A549 (cell line): Measurements from ENCODE around the gene ZNF768. TPM values are rescaled to one million over a fixed set of nuclear protein-coding genes. Genes with fewer than 3 reads are reported as not detected.
"Not testable (repeated sequence)": the region's sequence is repeated elsewhere in the genome, so short reads cannot be mapped to it uniquely, and the experiment has no call there.

Experiments used
- ATAC-seq, 2 experiments: fragments of 200-7000 bp in 1 of 2; fragments of >200 bp in 1 of 2; cut with Nextera tagmentation in 1 of 2; cut with Tn5 transposase in 1 of 2; 3 replicates each; pipeline versions ENCODE4 v1.8.0 to v1.9.1; 2018 to 2020; ENCODE audit warnings: mild to moderate bottlenecking in 1 of 2, moderate library complexity in 1 of 2
- CTCF ChIA-PET: fragments of 300-600 bp; sonication (Branson Sonifier 250); formaldehyde crosslinking; extraction: SDS; loops from one replicate; lab custom pipeline; 2021; ENCODE audit warnings: antibody characterized with exemption, inconsistent platforms; lab: Yijun Ruan, JAX
- POLR2A ChIA-PET: fragments of 350-600 bp; formaldehyde crosslinking; extraction: SDS; loops from one replicate; lab custom pipeline; 2021; ENCODE audit warnings: antibody characterized with exemption, inconsistent platforms; lab: Yijun Ruan, JAX
- DNase-seq, 2 experiments: peaks; one replicate each; pipeline versions ENCODE4 v3.0.0 to v3.0.0-alpha.2; 2011 to 2016; ENCODE audit warnings: low read depth in 1 of 2, low spot score in 1 of 2
- FAIRE-seq: peaks from 2 replicates; lab custom pipeline; 2011; peaks lifted over from hg19 to GRCh38; lab: Jason Lieb, UNC
- H3K27ac ChIP-seq, 2 experiments: fragments of >200 bp; sonication (Bioruptor Twin); formaldehyde crosslinking; 3 replicates each; pipeline ENCODE4 v1.5.1; 2016 to 2017
- H3K4me1 ChIP-seq: fragments of >200 bp; sonication (Bioruptor Twin); formaldehyde crosslinking; 3 replicates; pipeline ENCODE4 v1.6.1; 2016
- H3K4me2 ChIP-seq: fragments of >200 bp; sonication (Bioruptor Twin); formaldehyde crosslinking; 3 replicates; pipeline ENCODE4 v1.6.1; 2016
- H3K4me3 ChIP-seq: fragments of >200 bp; sonication (Bioruptor Twin); formaldehyde crosslinking; 3 replicates; pipeline ENCODE4 v1.5.1; 2016
- H3K9me3 ChIP-seq: fragments of >200 bp; sonication (Bioruptor Twin); formaldehyde crosslinking; 3 replicates; pipeline ENCODE4 v1.6.1; 2016
- BHLHE40 ChIP-seq: IDR thresholded peaks from 2 replicates; pipeline ENCODE4 v1.6.1; 2012; ENCODE audit warnings: low read depth, low read length, inconsistent platforms
- CBX8 ChIP-seq: fragments of 200-600 bp; sonication (generic); IDR thresholded peaks from 2 replicates; pipeline ENCODE4 v1.6.1; 2016
- CEBPB ChIP-seq, 2 experiments: fragments of >200 bp in 1 of 2; sonication (Bioruptor Twin) in 1 of 2; formaldehyde crosslinking in 1 of 2; IDR thresholded peaks; 2 replicates each; pipeline ENCODE4 v1.6.1; 2012 to 2016
- CHD2 ChIP-seq: fragments of 150-350 bp; IDR thresholded peaks from 2 replicates; pipeline ENCODE4 v1.6.1; 2014; ENCODE audit warnings: low read length; ENCODE audit not compliant: partially characterized antibody
- EHF ChIP-seq: fragments of 250-450 bp; sonication (Bioruptor Pico); IDR thresholded peaks from 2 replicates; pipeline ENCODE4 v1.5.0; 2020; ENCODE audit warnings: mild to moderate bottlenecking
- EHMT2 ChIP-seq: fragments of 200-600 bp; sonication (generic); IDR thresholded peaks from 2 replicates; pipeline ENCODE4 v1.6.1; 2016; ENCODE audit warnings: antibody characterized with exemption, low read depth, mild to moderate bottlenecking, moderate library complexity
- ESRRA ChIP-seq: fragments of 150-350 bp; IDR thresholded peaks from 2 replicates; pipeline ENCODE4 v1.6.1; 2014; ENCODE audit warnings: mild to moderate bottlenecking, low read length, borderline replicate concordance
- FOSL2 ChIP-seq, 2 experiments: fragments of 450-650 bp in 1 of 2; fragments of >200 bp in 1 of 2; sonication (Bioruptor Twin) in 1 of 2; formaldehyde crosslinking; IDR thresholded peaks; 2 replicates each; pipeline versions ENCODE4 v1.5.0 to v1.6.1; 2016 to 2020; ENCODE audit warnings: mild to moderate bottlenecking in 1 of 2, moderate library complexity in 1 of 2
- HES2 ChIP-seq: fragments of >200 bp; sonication (Bioruptor Twin); formaldehyde crosslinking; IDR thresholded peaks from 2 replicates; pipeline ENCODE4 v1.6.1; 2016
- HEYL ChIP-seq: fragments of 250-450 bp; sonication (Bioruptor Pico); IDR thresholded peaks from 2 replicates; pipeline ENCODE4 v1.8.0; 2021; ENCODE audit warnings: mild to moderate bottlenecking, moderate library complexity
- HOXA7 ChIP-seq: fragments of 250-450 bp; sonication (Bioruptor Pico); IDR thresholded peaks from 2 replicates; pipeline ENCODE4 v1.5.0; 2020; ENCODE audit warnings: mild to moderate bottlenecking, moderate library complexity
- HOXB13 ChIP-seq: fragments of 250-450 bp; sonication (Bioruptor Pico); IDR thresholded peaks from 2 replicates; pipeline ENCODE4 v1.5.0; 2020; ENCODE audit warnings: low read depth, mild to moderate bottlenecking, moderate library complexity
- JUN ChIP-seq, 2 experiments: fragments of >200 bp; sonication (Bioruptor Twin); formaldehyde crosslinking; IDR thresholded peaks; 2 replicates in 1 of 2; 3 replicates in 1 of 2; pipeline ENCODE4 v1.6.1; 2016 to 2017
- KDM1A ChIP-seq: fragments of 200-600 bp; sonication (generic); IDR thresholded peaks from 2 replicates; pipeline ENCODE4 v1.6.1; 2016; ENCODE audit warnings: low read depth, mild to moderate bottlenecking
- KDM5A ChIP-seq: fragments of 200-600 bp; sonication (generic); IDR thresholded peaks from 2 replicates; pipeline ENCODE4 v1.6.1; 2016; ENCODE audit warnings: antibody characterized with exemption, mild to moderate bottlenecking
- NFE2L2 ChIP-seq: fragments of 150-350 bp; conservative IDR thresholded peaks from 2 replicates; pipeline ENCODE4 v1.6.1; 2014; ENCODE audit warnings: low read length
- NPAS2 ChIP-seq: fragments of 250-450 bp; sonication (Bioruptor Pico); IDR thresholded peaks from 2 replicates; pipeline ENCODE4 v1.8.0; 2022; ENCODE audit warnings: mild to moderate bottlenecking, moderate library complexity, borderline replicate concordance
- PHF8 ChIP-seq: fragments of 200-600 bp; sonication (generic); IDR thresholded peaks from 2 replicates; pipeline ENCODE4 v1.6.1; 2016; ENCODE audit warnings: low read depth, mild to moderate bottlenecking, antibody characterized with exemption, moderate library complexity, borderline replicate concordance
- POLR2AphosphoS2 ChIP-seq: conservative IDR thresholded peaks from 2 replicates; pipeline ENCODE4 v1.6.1; 2012; ENCODE audit warnings: low read length, improper control_type of control experiment, inconsistent platforms
- RNF2 ChIP-seq: fragments of 200-600 bp; sonication (generic); IDR thresholded peaks from 2 replicates; pipeline ENCODE4 v1.6.1; 2016; ENCODE audit warnings: low read depth, mild to moderate bottlenecking, antibody characterized with exemption, moderate library complexity, borderline replicate concordance
- WGBS: methylation state at CpG from one replicate; pipeline ENCODE4 v1.1.6; 2017; ENCODE audit errors: missing lambda C conversion rate; 5-methylcytosine and 5-hydroxymethylcytosine counted together
- polyA plus RNA-seq, 4 experiments: library from polyadenylated mRNA; depleted of rRNA in 3 of 4; stranded (reverse); fragments of >200 nt; fragmentation: RNase III in 1 of 4; extraction: RNeasy Plus Mini Kit Qiagen cat#74134 plus additional on column Dnase treatment in 1 of 4; gene quantifications; 2 replicates in 3 of 4; 3 replicates in 1 of 4; pipeline ENCODE4 v1.2.3, GENCODE V29; 2011 to 2017
- TF ChIP-seq, protein P1 (sequence below): IDR thresholded peaks from 2 replicates; pipeline ENCODE4 v1.6.1; 2012
- TF ChIP-seq, protein P2 (sequence below): fragments of 250-450 bp; sonication (Bioruptor Pico); IDR thresholded peaks from 2 replicates; pipeline ENCODE4 v1.5.0; 2020; ENCODE audit warnings: low read depth, mild to moderate bottlenecking, moderate library complexity

Gene ZNF768
- polyA plus RNA-seq, 2 of the 4 experiments (the other 2 are of a cell fraction), result 17.0 to 33.6 TPM

- ChIA-PET CTCF (interaction anchor here (1.1 to 2.4 kb wide), 3 partner anchors 92 to 105 kb away, joined by 4 to 9 read pairs (median 6); partner anchors contain the start of gene DCTPP1), POLR2A (interaction anchor here (0.6 to 1.0 kb wide), 4 partner anchors 35 to 110 kb away, joined by 3 to 9 read pairs (median 4); partner anchors contain the start of genes DCTPP1 and ZNF764)
- FAIRE-seq, result no peak
- Histone ChIP-seq H3K27ac (no peak overlapping the region), H3K4me2 (no peak overlapping the region), H3K4me1 (peaks cover 27% of the 10 kb centered on the region), H3K4me3 (no peak overlapping the region), H3K9me3 (no peaks in the 10 kb centered on the region)
- peak in 1 of 2 experiments; percentile 21; a peak in 1 of 5 replicates for TF ChIP-seq JUN (IDR thresholded peaks at IDR 0.05)
- TF ChIP-seq POLR2AphosphoS2, result no peak
- TF ChIP-seq HOXA7 (CRISPR knock-in tag), result no peak
- no peak for TF ChIP-seq HES2
- no peak for TF ChIP-seq ESRRA
- DNase-seq, result no peak
- 89% methylated on average over 22 of the region's 26 CpGs for WGBS
- ATAC-seq, result no peak
Measured at GRCh38 chr16:30523768-30524574, 2.4 kb downstream of the ZNF768 start.

DNA sequence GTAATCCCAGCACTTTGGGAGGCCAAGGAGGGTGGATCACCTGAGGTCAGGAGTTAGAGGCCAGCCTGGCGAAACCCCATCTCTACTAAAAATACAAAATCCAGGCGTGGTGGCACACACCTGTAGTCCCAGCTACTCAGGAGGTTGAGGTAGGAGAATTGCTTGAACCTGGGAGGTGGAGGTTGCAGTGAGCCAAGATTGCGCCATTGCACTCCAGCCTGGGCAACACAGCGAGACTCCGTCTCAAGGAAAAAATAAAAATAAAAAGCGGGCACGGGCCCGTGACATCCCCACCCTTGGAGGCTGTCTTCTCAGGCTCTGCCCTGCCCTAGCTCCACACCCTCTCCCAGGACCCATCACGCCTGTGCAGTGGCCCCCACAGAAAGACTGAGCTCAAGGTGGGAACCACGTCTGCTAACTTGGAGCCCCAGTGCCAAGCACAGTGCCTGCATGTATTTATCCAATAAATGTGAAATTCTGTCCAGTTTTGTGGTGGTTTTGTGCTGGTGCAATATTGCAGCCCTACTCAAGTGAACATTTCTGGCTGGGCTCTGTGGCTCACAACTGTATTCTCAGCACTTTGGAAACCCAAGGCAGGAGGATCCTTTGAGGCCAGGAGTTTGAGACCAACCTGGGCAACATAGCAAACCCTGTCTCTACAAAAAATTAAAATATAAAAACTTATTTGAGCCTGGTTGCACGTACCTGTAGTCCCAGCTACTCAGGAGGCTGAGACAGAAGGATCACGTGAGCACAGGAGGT lies 3.5 kb downstream of the ZNF768 start:
- FAIRE-seq, DNase-seq, H3K9me3 ChIP-seq, H3K4me3 ChIP-seq, H3K27ac ChIP-seq, ATAC-seq: not testable (repeated sequence)
- H3K4me2 ChIP-seq, result peak overlapping the region; percentile 24; the same call in 2 of the 3 replicates
- WGBS, result 90% methylated on average over 12 of the region's 12 CpGs
- POLR2A ChIA-PET, result interaction anchor here (1.3 kb wide), 1 partner anchor 35 kb away, joined by 4 read pairs; the partner anchor contains the start of gene ZNF764
- H3K4me1 ChIP-seq, result peaks cover 24% of the 10 kb centered on the region
- CTCF ChIA-PET, result interaction anchor here (0.9 to 2.4 kb wide), 5 partner anchors 10 to 475 kb away, joined by 3 to 9 read pairs (median 3); partner anchors contain the start of gene DCTPP1

- ATAC-seq (no peak), FAIRE-seq (no peak), DNase-seq (peak; percentile 40 to 64)
- Histone ChIP-seq H3K4me1 (peaks cover 20% of the 10 kb centered on the region), H3K27ac (peak overlapping the region in 1 of 2 experiments; percentile 51; a peak in 3 of 6 replicates), H3K4me3 (no peak overlapping the region), H3K4me2 (peak overlapping the region; percentile 24; the same call in 2 of the 3 replicates), H3K9me3 (no peaks in the 10 kb centered on the region)
- ChIA-PET CTCF (interaction anchor here (0.6 to 1.1 kb wide), 5 partner anchors 9 to 474 kb away, joined by 3 to 4 read pairs (median 3); no protein-coding TSS in a partner anchor), POLR2A (interaction anchor here (1.3 kb wide), 1 partner anchor 36 kb away, joined by 4 read pairs; the partner anchor contains the start of gene ZNF764)
- WGBS, result 44% methylated on average over 11 of the region's 11 CpGs
- TF ChIP-seq CBX8 (no peak), CEBPB (IDR thresholded peaks at IDR 0.05) (no peak), KDM5A (no peak), EHMT2 (no peak), HEYL (no peak), HOXB13 (CRISPR knock-in tag) (no peak)
Measured at GRCh38 chr16:30521873-30522641, 4.3 kb downstream of the ZNF768 start.

DNA sequence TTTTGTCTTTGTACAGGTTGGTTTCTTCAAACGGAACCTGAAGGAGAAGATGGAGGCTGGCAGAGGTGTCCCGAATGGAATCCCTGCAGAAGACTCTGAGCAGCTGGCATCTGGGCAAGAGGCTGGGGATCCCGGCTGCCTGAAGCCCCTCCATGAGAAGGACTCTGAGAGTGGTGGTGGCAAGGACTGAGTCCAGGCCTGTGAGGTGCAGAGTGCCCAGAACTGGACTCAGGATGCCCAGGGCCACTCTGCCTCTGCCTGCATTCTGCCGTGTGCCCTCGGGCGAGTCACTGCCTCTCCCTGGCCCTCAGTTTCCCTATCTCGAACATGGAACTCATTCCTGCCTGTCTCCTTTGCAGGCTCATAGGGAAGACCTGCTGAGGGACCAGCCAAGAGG lies 4.9 kb downstream of the ZNF768 start:
- DNase-seq (no peak), ATAC-seq (no peak), FAIRE-seq (no peak)
- TF ChIP-seq HES2, result no peak
- TF ChIP-seq CHD2, result no peak
- TF ChIP-seq CEBPB (IDR thresholded peaks at IDR 0.05), result no peak
- TF ChIP-seq EHF, result no peak
- no peak for TF ChIP-seq JUN (IDR thresholded peaks at IDR 0.05)
- TF ChIP-seq KDM1A, result no peak
- TF ChIP-seq NFE2L2, result no peak
- TF ChIP-seq, protein P1, sequence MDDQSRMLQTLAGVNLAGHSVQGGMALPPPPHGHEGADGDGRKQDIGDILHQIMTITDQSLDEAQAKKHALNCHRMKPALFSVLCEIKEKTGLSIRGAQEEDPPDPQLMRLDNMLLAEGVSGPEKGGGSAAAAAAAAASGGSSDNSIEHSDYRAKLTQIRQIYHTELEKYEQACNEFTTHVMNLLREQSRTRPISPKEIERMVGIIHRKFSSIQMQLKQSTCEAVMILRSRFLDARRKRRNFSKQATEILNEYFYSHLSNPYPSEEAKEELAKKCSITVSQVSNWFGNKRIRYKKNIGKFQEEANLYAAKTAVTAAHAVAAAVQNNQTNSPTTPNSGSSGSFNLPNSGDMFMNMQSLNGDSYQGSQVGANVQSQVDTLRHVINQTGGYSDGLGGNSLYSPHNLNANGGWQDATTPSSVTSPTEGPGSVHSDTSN, result no peak
- TF ChIP-seq PHF8, result no peak
- TF ChIP-seq FOSL2 (IDR thresholded peaks at IDR 0.05), result no peak
- no peak for TF ChIP-seq FOSL2 (CRISPR knock-in tag; IDR thresholded peaks at IDR 0.05)
- no peak for TF ChIP-seq HEYL
- TF ChIP-seq RNF2, result no peak
- TF ChIP-seq BHLHE40, result no peak
- TF ChIP-seq NPAS2 (CRISPR knock-in tag), result no peak
- no peak for TF ChIP-seq HOXB13 (CRISPR knock-in tag)
- TF ChIP-seq, protein P2, sequence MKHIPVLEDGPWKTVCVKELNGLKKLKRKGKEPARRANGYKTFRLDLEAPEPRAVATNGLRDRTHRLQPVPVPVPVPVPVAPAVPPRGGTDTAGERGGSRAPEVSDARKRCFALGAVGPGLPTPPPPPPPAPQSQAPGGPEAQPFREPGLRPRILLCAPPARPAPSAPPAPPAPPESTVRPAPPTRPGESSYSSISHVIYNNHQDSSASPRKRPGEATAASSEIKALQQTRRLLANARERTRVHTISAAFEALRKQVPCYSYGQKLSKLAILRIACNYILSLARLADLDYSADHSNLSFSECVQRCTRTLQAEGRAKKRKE (CRISPR knock-in tag), result no peak
- H3K27ac ChIP-seq, result peak overlapping the region in 1 of 2 experiments; percentile 51; a peak in 3 of 6 replicates
- no peaks in the 10 kb centered on the region for H3K9me3 ChIP-seq
- ChIA-PET POLR2A (no interaction called here), CTCF (interaction anchor here (0.6 to 1.0 kb wide), 3 partner anchors 8 to 473 kb away, joined by 3 to 4 read pairs (median 3); no protein-coding TSS in a partner anchor)
- no peak overlapping the region for H3K4me3 ChIP-seq
- H3K4me2 ChIP-seq, result no peak overlapping the region
- H3K4me1 ChIP-seq, result peaks cover 20% of the 10 kb centered on the region
- 88% methylated on average over 7 of the region's 7 CpGs for WGBS
